ENCODE results near the gene MRPL23. TPM values are rescaled to one million over a fixed set of nuclear protein-coding genes. Genes with fewer than 3 reads are reported as not detected.

Gene MRPL23
- total RNA-seq, 1 donor from 2014 or later = 60.8 TPM

- H3K4me3 Mint-ChIP-seq = no peak within 1 kb of the TSS
- no peaks in the 10 kb centered on the region for H3K4me1 Mint-ChIP-seq
- H3K27me3 Mint-ChIP-seq (ENCODE audit: low read depth) = no peaks in the 10 kb centered on the region
- H3K36me3 Mint-ChIP-seq (ENCODE audit: low read depth) = no peaks in the 10 kb centered on the region
- no peak for DNase-seq (ENCODE audit: low read depth, low spot score)
- H3K9me3 Mint-ChIP-seq = peaks cover 3% of the 10 kb centered on the region
- TF ChIP-seq CTCF (conservative IDR thresholded peaks at IDR 0.05) = no peak
- peak within 1 kb of the TSS; percentile 19 for H3K27ac Mint-ChIP-seq (ENCODE audit: unreplicated experiment)
These were observed 27.6 kb upstream of the MRPL23 start, which contains the start of gene TNNT3 for GRCh38 chr11:1919391-1920127. TNNT3 (plus strand) TSS chr11:1919703; CDS start chr11:1922875, 3,172 bp downstream.

- no peak for TF ChIP-seq CTCF (conservative IDR thresholded peaks at IDR 0.05)
- Mint-ChIP-seq H3K27me3 (ENCODE audit: low read depth) (no peaks in the 10 kb centered on the region), H3K4me3 (no peak overlapping the region), H3K27ac (ENCODE audit: unreplicated experiment) (no peak overlapping the region), H3K4me1 (no peaks in the 10 kb centered on the region), H3K9me3 (no peaks in the 10 kb centered on the region), H3K36me3 (ENCODE audit: low read depth) (no peaks in the 10 kb centered on the region)
- DNase-seq (ENCODE audit: low read depth, low spot score) = no peak
These were observed 26.8 kb upstream of the MRPL23 start for GRCh38 chr11:1920128-1920908.

- Mint-ChIP-seq H3K36me3 (ENCODE audit: low read depth) (no peaks in the 10 kb centered on the region), H3K9me3 (no peaks in the 10 kb centered on the region), H3K27ac (ENCODE audit: unreplicated experiment) (no peak overlapping the region), H3K27me3 (ENCODE audit: low read depth) (no peaks in the 10 kb centered on the region), H3K4me1 (no peaks in the 10 kb centered on the region), H3K4me3 (no peak overlapping the region)
- no peak for TF ChIP-seq CTCF (conservative IDR thresholded peaks at IDR 0.05)
- no peak for DNase-seq (ENCODE audit: low read depth, low spot score)
These were observed 26.1 kb upstream of the MRPL23 start for GRCh38 chr11:1920909-1921573.

- peaks cover 2% of the 10 kb centered on the region for H3K4me1 Mint-ChIP-seq
- TF ChIP-seq CTCF (conservative IDR thresholded peaks at IDR 0.05) = no peak
- no peak overlapping the region for H3K4me3 Mint-ChIP-seq
- no peak overlapping the region for H3K27ac Mint-ChIP-seq (ENCODE audit: unreplicated experiment)
- H3K36me3 Mint-ChIP-seq (ENCODE audit: low read depth) = no peaks in the 10 kb centered on the region
- H3K27me3 Mint-ChIP-seq (ENCODE audit: low read depth) = no peaks in the 10 kb centered on the region
- H3K9me3 Mint-ChIP-seq = no peaks in the 10 kb centered on the region
- DNase-seq (ENCODE audit: low read depth, low spot score) = no peak
These were observed 25.5 kb upstream of the MRPL23 start for GRCh38 chr11:1921574-1922141.

GRCh38 chr11:1922481-1923081 is 24.6 kb upstream of the MRPL23 start:
- H3K36me3 Mint-ChIP-seq (ENCODE audit: low read depth) = no peaks in the 10 kb centered on the region
- no peak for DNase-seq (ENCODE audit: low read depth, low spot score)
- H3K27ac Mint-ChIP-seq (ENCODE audit: unreplicated experiment) = no peak overlapping the region
- no peak for TF ChIP-seq CTCF (conservative IDR thresholded peaks at IDR 0.05)
- H3K4me3 Mint-ChIP-seq = no peak overlapping the region
- H3K4me1 Mint-ChIP-seq = peaks cover 4% of the 10 kb centered on the region
- H3K27me3 Mint-ChIP-seq (ENCODE audit: low read depth) = no peaks in the 10 kb centered on the region
- H3K9me3 Mint-ChIP-seq = no peaks in the 10 kb centered on the region
